Measurements from ENCODE around the gene MB21D2.

- TF ChIP-seq CTCF (IDR thresholded peaks at IDR 0.05 in 4 of 5, conservative IDR thresholded peaks at IDR 0.05 in 1 of 5) (no peak), POLR2A (IDR thresholded peaks at IDR 0.05) (no peak)
Observed at GRCh38 chr3:192931825-192932224, 14.2 kb upstream of the MB21D2 start.

All from gastrocnemius medialis (tissue), 4 donors.